ENCODE measurements around the gene EN1.

The EN1 gene

GRCh38 chr2:118857677-118858484 is 10.4 kb upstream of the EN1 start:
- DNase-seq (ENCODE audit: low read depth): no peak
- H3K4me3 ChIP-seq (ENCODE audit: low read depth, low read length): no peak overlapping the region
- in situ Hi-C loops (cut with HindIII; ENCODE audit: low sequenced_read_pairs): no loop called here
- no peak for TF ChIP-seq CTCF (IDR thresholded peaks at IDR 0.05; ENCODE audit: low read depth, low read length, missing control alignments)

- in situ Hi-C loops (cut with HindIII; ENCODE audit: low sequenced_read_pairs): no loop called here
Observed at GRCh38 chr2:118856978-118857676, 9.7 kb upstream of the EN1 start.

GRCh38 chr2:118856330-118856977 is 9.0 kb upstream of the EN1 start:
- no peak overlapping the region for H3K4me3 ChIP-seq (ENCODE audit: low read depth, low read length)
- DNase-seq (ENCODE audit: low read depth): no peak
- in situ Hi-C loops (cut with HindIII; ENCODE audit: low sequenced_read_pairs): no loop called here
- no peak for TF ChIP-seq CTCF (IDR thresholded peaks at IDR 0.05; ENCODE audit: low read depth, low read length, missing control alignments)

More at GRCh38 chr2:118856978-118857676, 9.7 kb upstream of the EN1 start:
- no peak for TF ChIP-seq CTCF (IDR thresholded peaks at IDR 0.05; ENCODE audit: low read depth, low read length, missing control alignments)
- no peak for DNase-seq (ENCODE audit: low read depth)
- H3K4me3 ChIP-seq (ENCODE audit: low read depth, low read length): no peak overlapping the region

- DNase-seq (ENCODE audit: low read depth): peak; percentile 44
- peak; percentile 82 for TF ChIP-seq CTCF (IDR thresholded peaks at IDR 0.05; ENCODE audit: low read depth, low read length, missing control alignments)
- in situ Hi-C loops (cut with HindIII; ENCODE audit: low sequenced_read_pairs): no loop called here
- peak overlapping the region; percentile 33 for H3K4me3 ChIP-seq (ENCODE audit: low read depth, low read length)
Observed at GRCh38 chr2:118855451-118856279, 8.2 kb upstream of the EN1 start.

GRCh38 chr2:118854507-118855345 is 7.3 kb upstream of the EN1 start:
- in situ Hi-C loops (cut with HindIII; ENCODE audit: low sequenced_read_pairs): no loop called here
- TF ChIP-seq CTCF (IDR thresholded peaks at IDR 0.05; ENCODE audit: low read depth, low read length, missing control alignments): no peak
- H3K4me3 ChIP-seq (ENCODE audit: low read depth, low read length): peak overlapping the region; percentile 33
- no peak for DNase-seq (ENCODE audit: low read depth)

Measured in astrocyte of the cerebellum (primary cell).